Stimulated activated CD4-positive, alpha-beta T cell treated with anti-CD3 and anti-CD28 coated beads, Interleukin-2, amount 100 ng/mL, for 4 hours (primary cell): ENCODE data around the gene DOCK3.
"Not testable (repeated sequence)": the region's sequence is repeated elsewhere in the genome, so short reads cannot be mapped to it uniquely, and the experiment has no call there.

Experiments
- DNase-seq: peaks from one replicate; pipeline ENCODE4 v3.0.0-alpha.2; 2020; ENCODE audit warnings: low read depth

Gene DOCK3

GRCh38 chr3:51242939-51243338 is 568.2 kb downstream of the DOCK3 start:
- no peak for DNase-seq

GRCh38 chr3:51243924-51244323 is 569.2 kb downstream of the DOCK3 start:
- no peak for DNase-seq

GRCh38 chr3:51245867-51246266 is 571.1 kb downstream of the DOCK3 start:
- DNase-seq, result no peak

- DNase-seq, result no peak
Measured at GRCh38 chr3:51257870-51258269, 583.1 kb downstream of the DOCK3 start.

- DNase-seq, result not testable (repeated sequence)
Measured at GRCh38 chr3:51264166-51264565, 589.4 kb downstream of the DOCK3 start.

GRCh38 chr3:51268132-51268531 is 593.4 kb downstream of the DOCK3 start:
- no peak for DNase-seq

GRCh38 chr3:51269466-51269865 is 594.7 kb downstream of the DOCK3 start:
- no peak for DNase-seq

GRCh38 chr3:51270559-51270958 is 595.8 kb downstream of the DOCK3 start:
- no peak for DNase-seq

GRCh38 chr3:51271172-51271571 is 596.4 kb downstream of the DOCK3 start:
- no peak for DNase-seq

GRCh38 chr3:51274052-51274451 is 599.3 kb downstream of the DOCK3 start:
- no peak for DNase-seq

GRCh38 chr3:51275111-51275805 is 600.5 kb downstream of the DOCK3 start:
- no peak for DNase-seq

GRCh38 chr3:51276046-51276445 is 601.3 kb downstream of the DOCK3 start:
- no peak for DNase-seq

GRCh38 chr3:51279448-51279847 is 604.7 kb downstream of the DOCK3 start:
- no peak for DNase-seq

- no peak for DNase-seq
Measured at GRCh38 chr3:51280176-51280575, 605.4 kb downstream of the DOCK3 start.

GRCh38 chr3:51282931-51283330 is 608.2 kb downstream of the DOCK3 start:
- no peak for DNase-seq

- DNase-seq, result no peak
Measured at GRCh38 chr3:51283421-51283820, 608.7 kb downstream of the DOCK3 start.

GRCh38 chr3:51295625-51296024 is 620.9 kb downstream of the DOCK3 start:
- no peak for DNase-seq

GRCh38 chr3:51297333-51297732 is 622.6 kb downstream of the DOCK3 start:
- no peak for DNase-seq

- no peak for DNase-seq
Measured at GRCh38 chr3:51304230-51304629, 629.5 kb downstream of the DOCK3 start.

GRCh38 chr3:51306093-51306492 is 631.4 kb downstream of the DOCK3 start:
- no peak for DNase-seq

- DNase-seq, result no peak
Measured at GRCh38 chr3:51307458-51307857, 632.7 kb downstream of the DOCK3 start.

GRCh38 chr3:51307945-51308607 is 633.3 kb downstream of the DOCK3 start:
- not testable (repeated sequence) for DNase-seq

- no peak for DNase-seq
Measured at GRCh38 chr3:51311055-51311454, 636.3 kb downstream of the DOCK3 start.

- DNase-seq, result no peak
Measured at GRCh38 chr3:51328206-51328605, 653.5 kb downstream of the DOCK3 start.
